Pancreas (tissue), 10 donors: ENCODE data around the gene FADD. TPM values are rescaled to one million over a fixed set of nuclear protein-coding genes. Genes with fewer than 3 reads are reported as not detected.

Experiments
- ATAC-seq, 4 donors: fragments of 200-7000 bp; cut with Tn5 transposase; one replicate each; pipeline versions ENCODE4 v1.8.0 to v1.9.1; 2020; ENCODE audit warnings: mild to moderate bottlenecking in 4 of 4, moderate library complexity in 4 of 4
- DNase-seq, 6 donors: peaks; one replicate each; pipeline ENCODE4 v3.0.0-alpha.2; 2020
- FAIRE-seq: peaks from 2 replicates; lab custom pipeline; 2012; peaks lifted over from hg19 to GRCh38; lab: Jason Lieb, UNC
- H3K27ac ChIP-seq, 4 donors: fragments of 200-600 bp; sonication (generic); 1 replicate in 3 of 4; 2 replicates in 1 of 4; pipeline versions ENCODE4 v1.5.0 to v1.8.0; 2020
- H3K27me3 ChIP-seq, 4 donors: fragments of 200-600 bp; one replicate each; pipeline ENCODE4 v1.8.0; 2021
- H3K36me3 ChIP-seq, 3 donors: fragments of 200-600 bp; sonication (generic) in 1 of 3; one replicate each; pipeline versions ENCODE4 v1.5.0 to v1.8.0; 2020 to 2021
- H3K4me1 ChIP-seq, 3 donors: fragments of 200-600 bp; one replicate each; pipeline ENCODE4 v1.8.0; 2021
- H3K4me3 ChIP-seq, 4 donors: fragments of 200-600 bp; sonication (generic) in 2 of 4; one replicate each; pipeline versions ENCODE4 v1.5.0 to v1.8.0; 2020 to 2021
- H3K9me3 ChIP-seq, 4 donors: fragments of 200-600 bp; one replicate each; pipeline ENCODE4 v1.8.0; 2021
- CTCF ChIP-seq, 4 donors: fragments of 200-600 bp; sonication (generic) in 3 of 4; IDR thresholded peaks; one replicate each; pipeline versions ENCODE4 v1.5.0 to v1.8.0; 2021; ENCODE audit warnings: antibody characterized with exemption in 4 of 4
- WGBS, 2 donors: extraction: QIAGEN DNeasy Blood & Tissue Kit; methylation state at CpG; one replicate each; pipeline ENCODE4 v1.1.7; 2013; 5-methylcytosine and 5-hydroxymethylcytosine counted together
- intact Hi-C, 3 donors: fragments of 100-400 bp; cut with DNase I; formaldehyde crosslinking; loops; one replicate each; pipeline versions ENCODE4 v1.11.1 to v1.14.2; 2022
- polyA plus RNA-seq, 2 donors: library from polyadenylated mRNA; stranded (reverse); fragments of 200-250 nt; gene quantifications; one replicate each; pipeline ENCODE4 v1.2.3, GENCODE V29; 2013
- total RNA-seq, 6 donors: library from RNA; stranded (reverse); fragmentation: NEBNext Ultra II Directional in 4 of 6; extraction: Animal tissue kit (Norgen Biotek cat#: 25700) in 4 of 6; gene quantifications; one replicate each; pipeline versions ENCODE4 v1.2.1 to v1.2.4, GENCODE V29; 2021 to 2023
- donor health status: healthy with polysubstance abuse.
- donor health status: DM: no; HTN: no; CAD: no; lungs with moderate emphysema.
- donor health status: DM: no; HTN: no; CAD: no.
- donor health status: control.
- donor health status: control.
- donor health status: Bipolar disorder and iron deficiency.
- donor health status: DM: yes; HTN: yes; CAD: no.
- donor health status: DM: no; HTN: no; CAD: no.
- donor health status: DM: no; HTN: no; CAD: no.
- donor health status: DM: yes; HTN: yes; CAD: no.

FADD gene
- total and polyA plus RNA-seq, 8 donors: 5.1 to 11.6 (median 7.6) TPM

DNA sequence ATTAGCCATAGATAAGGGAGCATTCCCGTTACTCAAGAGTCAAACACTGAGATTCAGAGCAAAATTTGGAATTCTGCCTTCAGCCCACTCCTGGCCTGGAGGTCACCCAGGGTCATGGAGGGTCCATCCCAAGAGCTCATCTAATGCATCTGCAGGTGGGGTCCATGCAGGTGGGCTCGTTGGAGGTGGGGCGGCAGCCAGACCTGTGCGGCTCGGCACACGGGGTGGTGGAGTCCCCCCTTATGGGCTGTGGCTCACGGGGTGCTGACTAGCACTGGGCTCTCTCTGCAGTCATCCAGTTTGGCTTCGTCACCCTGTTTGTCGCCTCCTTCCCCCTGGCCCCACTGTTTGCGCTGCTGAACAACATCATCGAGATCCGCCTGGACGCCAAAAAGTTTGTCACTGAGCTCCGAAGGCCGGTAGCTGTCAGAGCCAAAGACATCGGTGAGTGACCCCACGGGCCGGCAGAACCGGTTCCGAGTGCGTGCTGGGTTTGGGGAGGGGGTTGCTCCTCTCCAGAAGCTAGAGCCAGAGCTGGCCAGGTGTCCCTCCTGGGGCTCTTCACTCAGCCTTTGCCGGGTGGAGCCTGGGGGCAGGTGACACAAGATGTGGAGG, 32.4 kb upstream of the FADD start:
- H3K4me1 ChIP-seq: no peaks in the 10 kb centered on the region
- DNase-seq: no peak
- no peak overlapping the region for H3K4me3 ChIP-seq
- H3K9me3 ChIP-seq: no peaks in the 10 kb centered on the region
- intact Hi-C loops: loop anchor here in 1 of 3 donors (10.0 kb wide), 1 partner anchor 246 kb away; no protein-coding TSS in a partner anchor
- no peaks in the 10 kb centered on the region for H3K36me3 ChIP-seq
- no peak for TF ChIP-seq CTCF (IDR thresholded peaks at IDR 0.05)
- no peak overlapping the region for H3K27ac ChIP-seq
- no peak for FAIRE-seq
- WGBS, 2 donors: 76 to 84% methylated on average over 22 of the region's 22 CpGs
- H3K27me3 ChIP-seq: no peaks in the 10 kb centered on the region
- no peak for ATAC-seq

DNA sequence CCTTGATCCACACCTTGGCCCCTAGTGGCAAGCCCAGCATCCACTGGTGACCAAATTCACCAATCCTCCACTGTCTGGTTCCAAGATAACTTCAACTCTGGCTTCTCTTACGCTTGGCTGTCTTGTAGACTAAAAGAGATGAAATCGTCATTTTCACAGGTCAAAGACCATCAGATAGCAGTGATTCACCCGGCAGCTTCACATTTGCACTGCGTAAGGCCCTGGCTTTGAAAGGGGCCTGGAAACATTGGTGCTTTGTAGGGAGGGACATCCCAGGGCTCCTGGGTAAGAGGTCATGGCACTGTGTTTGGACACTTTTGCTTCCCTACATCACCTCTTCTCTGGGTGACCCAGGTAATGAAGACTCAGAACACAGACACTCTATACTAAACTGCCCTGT, 30.1 kb upstream of the FADD start:
- Histone ChIP-seq H3K4me3 (no peak overlapping the region), H3K27me3 (no peaks in the 10 kb centered on the region), H3K27ac (no peak overlapping the region), H3K36me3 (no peaks in the 10 kb centered on the region), H3K9me3 (no peaks in the 10 kb centered on the region), H3K4me1 (no peaks in the 10 kb centered on the region)
- no peak for FAIRE-seq
- no peak for DNase-seq
- TF ChIP-seq CTCF (IDR thresholded peaks at IDR 0.05): no peak
- intact Hi-C loops: loop anchor here in 1 of 3 donors (10.0 kb wide), 1 partner anchor 248 kb away; no protein-coding TSS in a partner anchor
- ATAC-seq: no peak
- 67 to 68% methylated on average over 4 of the region's 4 CpGs for WGBS, 2 donors

DNA sequence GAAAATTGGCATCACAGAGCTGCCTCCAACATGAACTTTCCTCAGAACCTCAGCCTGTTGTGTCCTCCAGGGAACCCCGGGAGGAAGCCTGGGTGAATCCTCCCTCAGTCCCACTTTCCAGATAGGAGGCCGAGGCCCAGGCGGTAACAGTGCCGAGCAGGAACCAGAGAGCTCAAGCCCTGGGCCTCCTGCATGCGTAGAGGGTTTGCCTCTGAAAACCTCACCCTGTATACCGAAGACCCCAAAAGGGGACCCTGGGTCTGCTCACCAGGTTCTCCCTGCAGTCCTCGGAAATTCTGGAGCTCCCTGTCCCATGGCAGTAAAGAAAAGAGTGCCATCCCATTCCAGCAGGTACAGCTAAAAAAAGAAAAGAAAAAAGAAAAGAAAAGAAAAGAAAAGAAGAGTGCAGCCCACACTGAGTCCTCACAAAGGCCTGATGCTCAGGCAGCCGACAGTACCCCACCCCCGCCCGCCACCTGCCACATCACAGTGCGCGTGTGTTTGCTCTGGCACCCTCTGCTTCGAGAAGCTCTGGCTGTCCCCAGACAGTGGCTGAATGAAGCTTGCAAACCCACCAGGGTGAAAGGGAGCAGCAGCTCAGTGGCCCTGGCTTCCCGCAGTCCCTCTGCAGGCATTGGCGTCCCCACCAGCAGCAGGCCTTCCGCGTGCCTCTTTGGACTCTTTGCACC, 28.4 kb upstream of the FADD start:
- FAIRE-seq (no peak), DNase-seq (no peak), ATAC-seq (no peak)
- Histone ChIP-seq H3K27ac (no peak overlapping the region), H3K9me3 (no peaks in the 10 kb centered on the region), H3K36me3 (no peaks in the 10 kb centered on the region), H3K4me3 (no peak overlapping the region), H3K4me1 (no peaks in the 10 kb centered on the region), H3K27me3 (no peaks in the 10 kb centered on the region)
- TF ChIP-seq CTCF (IDR thresholded peaks at IDR 0.05): no peak
- intact Hi-C loops: loop anchor here in 1 of 3 donors (10.0 kb wide), 1 partner anchor 250 kb away; no protein-coding TSS in a partner anchor
- WGBS, 2 donors: 78 to 85% methylated on average over 17 of the region's 17 CpGs

DNA sequence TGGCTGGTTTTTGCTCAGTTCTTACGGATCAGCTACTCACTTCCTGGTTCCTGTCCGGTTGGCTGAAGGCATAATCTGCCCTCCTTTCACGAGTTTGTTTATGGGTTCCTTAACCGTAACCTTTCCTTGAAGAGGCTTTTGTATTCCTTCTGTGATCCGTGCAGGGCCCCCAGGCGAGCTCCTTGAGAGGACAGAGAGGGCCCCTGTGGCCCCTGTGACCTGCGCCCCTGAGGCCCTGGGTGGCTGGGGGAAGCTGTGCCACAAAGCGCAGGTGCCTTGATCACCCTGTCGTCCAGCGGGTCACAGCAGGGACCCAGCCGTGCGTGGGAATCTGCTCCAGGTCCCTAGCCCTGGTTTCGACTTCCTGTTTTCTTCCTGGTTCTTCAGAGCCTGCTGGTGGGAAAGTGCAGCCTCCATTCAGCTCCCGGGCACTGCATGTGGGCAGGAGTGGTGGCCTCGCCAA, 27.8 kb upstream of the FADD start:
- H3K36me3 ChIP-seq: no peaks in the 10 kb centered on the region
- no peaks in the 10 kb centered on the region for H3K4me1 ChIP-seq
- 70 to 72% methylated on average over 15 of the region's 15 CpGs for WGBS, 2 donors
- no peak for DNase-seq
- ATAC-seq: no peak
- H3K27ac ChIP-seq: no peak overlapping the region
- H3K4me3 ChIP-seq: no peak overlapping the region
- FAIRE-seq: no peak
- intact Hi-C loops: loop anchor here in 1 of 3 donors (10.0 kb wide), 1 partner anchor 250 kb away; no protein-coding TSS in a partner anchor
- no peak for TF ChIP-seq CTCF (IDR thresholded peaks at IDR 0.05)
- H3K9me3 ChIP-seq: no peaks in the 10 kb centered on the region
- no peaks in the 10 kb centered on the region for H3K27me3 ChIP-seq
